ENCODE measurements around the gene NT5C2.
"Not testable (repeated sequence)": the region's sequence is repeated elsewhere in the genome, so short reads cannot be mapped to it uniquely, and the experiment has no call there.

The NT5C2 gene

GRCh38 chr10:103163766-103164403, 29.2 kb downstream of the NT5C2 start:
- H3K4me1 ChIP-seq (ENCODE audit: control insufficient read depth, insufficient read depth, low read length); H3K27ac ChIP-seq (ENCODE audit: low read length); H3K4me3 ChIP-seq (ENCODE audit: low read length in 2 of 2); H3K9me3 ChIP-seq (ENCODE audit: control insufficient read depth in 2 of 2, low read length in 2 of 2); H3K27me3 ChIP-seq (ENCODE audit: control insufficient read depth in 1 of 2, insufficient read depth in 2 of 2, low read length in 2 of 2); H3K9ac ChIP-seq (ENCODE audit: low read length in 2 of 2); H3K36me3 ChIP-seq (ENCODE audit: control insufficient read depth in 2 of 2, insufficient read depth in 2 of 2, low read length in 2 of 2): not testable (repeated sequence)

DNA sequence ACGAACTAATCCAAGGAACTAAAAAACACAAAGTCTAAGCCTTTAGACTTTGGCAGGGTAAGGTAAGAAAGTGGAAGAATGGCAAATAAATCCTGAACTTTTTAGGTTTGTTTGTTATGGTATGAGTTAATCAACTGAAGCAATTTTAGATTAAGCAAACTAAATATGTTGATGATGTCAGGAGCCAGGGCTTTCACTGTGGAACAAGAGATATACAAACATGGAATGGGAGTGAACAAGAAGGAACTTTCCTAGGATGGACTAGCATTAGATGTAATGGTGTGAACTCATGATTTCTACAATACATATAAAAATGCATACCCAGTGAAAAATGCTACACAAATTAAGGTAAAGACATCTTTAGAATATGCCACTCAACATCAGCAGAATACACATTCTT, 35.8 kb downstream of the NT5C2 start:
- Histone ChIP-seq H3K36me3 (ENCODE audit: control insufficient read depth in 2 of 2, insufficient read depth in 2 of 2, low read length in 2 of 2) (peaks cover 0 to 2% of the 10 kb centered on the region in 2 donors), H3K27me3 (ENCODE audit: control insufficient read depth in 1 of 2, insufficient read depth in 2 of 2, low read length in 2 of 2) (no peaks in the 10 kb centered on the region), H3K4me3 (ENCODE audit: low read length in 2 of 2) (no peak overlapping the region), H3K4me1 (ENCODE audit: control insufficient read depth, insufficient read depth, low read length) (peaks cover 4% of the 10 kb centered on the region), H3K27ac (ENCODE audit: low read length) (no peak overlapping the region), H3K9ac (ENCODE audit: low read length in 2 of 2) (no peak overlapping the region), H3K9me3 (ENCODE audit: control insufficient read depth in 2 of 2, low read length in 2 of 2) (no peaks in the 10 kb centered on the region)

DNA sequence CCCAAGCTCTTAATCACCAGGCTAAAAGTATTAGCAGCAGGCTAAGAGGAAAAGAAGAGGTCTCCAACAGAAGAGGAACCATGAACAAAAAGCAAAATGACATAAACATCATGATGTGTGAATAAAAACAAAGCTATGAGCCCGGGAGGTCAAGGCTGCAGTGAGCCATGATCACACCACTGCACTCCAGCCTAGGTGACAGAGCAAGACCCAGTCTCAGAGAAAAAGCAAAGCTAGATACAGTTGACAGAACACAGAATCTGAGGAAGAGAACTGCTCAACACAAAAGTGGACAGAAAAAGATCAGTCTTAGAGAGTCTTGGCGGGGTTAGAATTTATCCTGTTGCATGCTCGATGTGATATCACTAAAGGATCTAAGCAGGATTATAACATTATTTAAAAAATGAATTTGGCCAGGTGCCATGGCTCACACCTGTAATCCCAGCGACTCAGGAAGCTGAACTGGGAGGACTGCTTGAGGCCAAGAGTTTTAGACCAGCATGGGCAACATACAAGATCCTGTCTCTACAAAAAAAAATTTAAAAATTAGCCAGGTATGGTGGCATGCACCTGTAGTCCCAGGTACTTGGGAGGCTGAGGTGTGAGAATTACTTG, 37.5 kb downstream of the NT5C2 start:
- no peak overlapping the region for H3K27ac ChIP-seq (ENCODE audit: low read length)
- no peaks in the 10 kb centered on the region for H3K27me3 ChIP-seq (ENCODE audit: control insufficient read depth in 1 of 2, insufficient read depth in 2 of 2, low read length in 2 of 2)
- H3K4me1 ChIP-seq (ENCODE audit: control insufficient read depth, insufficient read depth, low read length) = peaks cover 4% of the 10 kb centered on the region
- no peak overlapping the region for H3K9ac ChIP-seq (ENCODE audit: low read length in 2 of 2)
- peaks cover 0 to 2% of the 10 kb centered on the region in 2 donors for H3K36me3 ChIP-seq (ENCODE audit: control insufficient read depth in 2 of 2, insufficient read depth in 2 of 2, low read length in 2 of 2)
- no peak overlapping the region for H3K4me3 ChIP-seq (ENCODE audit: low read length in 2 of 2)
- no peaks in the 10 kb centered on the region for H3K9me3 ChIP-seq (ENCODE audit: control insufficient read depth in 2 of 2, low read length in 2 of 2)

DNA sequence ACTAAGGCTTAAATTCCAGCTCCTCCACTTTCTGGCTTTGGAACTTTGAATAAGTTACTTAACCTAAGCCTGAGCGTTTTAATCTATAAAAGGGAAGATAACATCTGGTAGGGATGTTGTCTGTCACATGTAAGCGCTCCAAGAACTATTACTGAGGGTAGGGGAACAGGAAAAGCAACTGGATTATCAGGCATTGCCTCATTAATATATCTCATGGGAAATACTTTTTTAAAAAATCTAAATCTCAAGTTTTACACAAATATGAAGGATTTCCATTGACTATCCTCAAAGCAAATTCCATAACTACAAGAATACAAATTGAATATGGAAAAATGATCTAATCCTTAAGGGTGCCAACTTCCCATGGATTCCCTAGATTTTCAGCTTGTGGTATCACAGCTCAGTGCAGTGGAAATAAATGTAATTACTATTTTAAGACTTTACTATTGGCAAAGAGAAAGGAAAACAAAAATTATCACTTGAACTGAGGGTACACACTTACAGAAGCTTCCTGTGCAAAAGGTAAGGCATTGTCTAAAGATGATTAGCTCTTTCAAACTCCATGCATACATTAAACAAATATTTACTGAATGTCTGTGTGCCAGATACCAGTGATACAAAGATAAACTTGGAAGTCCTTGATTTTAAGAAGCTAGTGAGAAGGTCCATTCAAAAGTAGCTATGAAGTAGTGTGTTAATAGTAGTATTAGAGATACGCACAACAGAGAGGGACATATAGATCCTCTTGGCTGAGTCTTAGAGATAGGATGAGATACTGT, 38.4 kb downstream of the NT5C2 start:
- Histone ChIP-seq H3K9me3 (ENCODE audit: control insufficient read depth in 2 of 2, low read length in 2 of 2) (no peaks in the 10 kb centered on the region), H3K4me3 (ENCODE audit: low read length in 2 of 2) (peak overlapping the region in 1 of 2 donors; percentile 4), H3K27ac (ENCODE audit: low read length) (no peak overlapping the region), H3K4me1 (ENCODE audit: control insufficient read depth, insufficient read depth, low read length) (peaks cover 4% of the 10 kb centered on the region), H3K36me3 (ENCODE audit: control insufficient read depth in 2 of 2, insufficient read depth in 2 of 2, low read length in 2 of 2) (peaks cover 0 to 2% of the 10 kb centered on the region in 2 donors), H3K27me3 (ENCODE audit: control insufficient read depth in 1 of 2, insufficient read depth in 2 of 2, low read length in 2 of 2) (no peaks in the 10 kb centered on the region), H3K9ac (ENCODE audit: low read length in 2 of 2) (no peak overlapping the region)

DNA sequence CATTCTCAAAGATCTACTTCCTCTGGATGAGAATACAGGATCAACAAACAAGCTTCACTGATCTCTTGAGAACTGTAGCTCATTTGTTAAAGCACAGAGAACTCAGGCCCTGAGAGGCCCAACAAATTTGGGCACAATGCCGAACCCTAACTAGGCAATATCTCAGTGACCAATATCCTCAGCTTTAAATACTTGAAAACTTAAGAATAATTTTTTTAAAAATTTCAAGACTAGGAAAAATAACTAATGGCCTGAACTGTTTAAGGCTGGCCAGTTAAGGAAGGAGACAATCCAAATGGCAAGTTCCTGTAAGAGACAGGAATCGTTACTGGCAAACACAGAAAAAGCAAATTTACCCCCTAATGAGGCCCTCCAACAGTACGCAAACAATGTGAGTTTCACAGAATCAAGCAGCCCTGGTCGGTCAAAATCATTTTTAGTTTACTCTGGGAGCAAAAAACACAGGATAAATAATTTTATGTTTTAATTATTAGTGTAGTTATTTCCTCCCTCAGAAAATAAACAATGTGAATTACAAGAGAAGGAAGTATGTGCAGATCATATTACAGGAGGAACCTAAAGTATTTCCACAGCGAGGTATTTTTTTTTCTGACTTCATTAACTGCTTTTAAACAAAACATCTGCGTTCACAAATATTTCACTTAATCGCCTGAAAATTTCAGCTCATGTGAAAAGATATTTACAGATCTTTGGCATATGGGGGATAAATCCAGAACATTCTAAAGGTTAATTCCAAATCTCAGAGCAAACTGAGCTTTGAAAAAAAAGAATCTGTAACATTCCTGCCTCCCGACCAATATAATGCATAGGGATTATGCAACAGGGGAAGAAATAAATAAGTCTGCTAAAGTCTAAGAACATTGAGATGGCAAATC, 39.5 kb downstream of the NT5C2 start:
- H3K9ac ChIP-seq (ENCODE audit: low read length in 2 of 2) = peak overlapping the region; percentile 0 to 56
- no peaks in the 10 kb centered on the region for H3K27me3 ChIP-seq (ENCODE audit: control insufficient read depth in 1 of 2, insufficient read depth in 2 of 2, low read length in 2 of 2)
- peak overlapping the region in 1 of 2 donors; percentile 56 for H3K4me3 ChIP-seq (ENCODE audit: low read length in 2 of 2)

DNA sequence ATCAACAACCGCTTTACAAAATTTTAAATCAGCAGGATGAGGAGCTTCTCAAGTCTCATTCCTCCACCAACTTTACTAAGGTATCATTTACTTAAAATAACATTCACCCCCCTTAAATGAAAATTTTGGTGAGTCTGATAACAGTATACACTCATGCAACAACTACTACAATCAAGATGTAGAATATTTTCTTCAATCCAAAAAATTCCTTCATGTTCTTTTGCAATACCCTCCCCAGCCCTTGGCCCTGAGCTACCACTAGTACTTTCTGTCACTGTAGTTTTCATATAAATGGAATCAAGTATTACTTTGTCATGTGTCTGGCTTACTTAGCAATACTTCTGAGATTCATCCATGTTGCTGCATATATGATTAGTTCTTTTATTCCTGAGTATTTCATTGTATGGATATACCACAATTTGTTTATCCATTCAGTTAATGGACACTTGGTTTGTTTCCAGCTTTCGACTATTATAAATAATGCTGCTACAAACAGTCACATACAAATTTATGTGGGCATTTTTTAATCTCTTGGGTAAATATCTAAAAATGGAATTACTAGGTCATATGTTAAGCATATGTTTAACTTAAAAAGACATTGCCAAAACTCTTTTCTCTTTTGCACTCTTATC, 43.0 kb downstream of the NT5C2 start:
- H3K27ac ChIP-seq (ENCODE audit: low read length) = no peak overlapping the region

More for the DNA sequence above, 39.5 kb downstream of the NT5C2 start:
- Histone ChIP-seq H3K27ac (ENCODE audit: low read length) (no peak overlapping the region), H3K9me3 (ENCODE audit: control insufficient read depth in 2 of 2, low read length in 2 of 2) (no peaks in the 10 kb centered on the region), H3K36me3 (ENCODE audit: control insufficient read depth in 2 of 2, insufficient read depth in 2 of 2, low read length in 2 of 2) (peaks cover 0 to 2% of the 10 kb centered on the region in 2 donors), H3K4me1 (ENCODE audit: control insufficient read depth, insufficient read depth, low read length) (peaks cover 4% of the 10 kb centered on the region)

GRCh38 chr10:103147645-103148044, 45.4 kb downstream of the NT5C2 start:
- Histone ChIP-seq H3K27me3 (ENCODE audit: control insufficient read depth in 1 of 2, insufficient read depth in 2 of 2, low read length in 2 of 2) (no peaks in the 10 kb centered on the region), H3K4me3 (ENCODE audit: low read length in 2 of 2) (no peak overlapping the region), H3K9me3 (ENCODE audit: control insufficient read depth in 2 of 2, low read length in 2 of 2) (no peaks in the 10 kb centered on the region), H3K4me1 (ENCODE audit: control insufficient read depth, insufficient read depth, low read length) (peaks cover 7% of the 10 kb centered on the region), H3K36me3 (ENCODE audit: control insufficient read depth in 2 of 2, insufficient read depth in 2 of 2, low read length in 2 of 2) (no peaks in the 10 kb centered on the region), H3K9ac (ENCODE audit: low read length in 2 of 2) (no peak overlapping the region), H3K27ac (ENCODE audit: low read length) (no peak overlapping the region)

More for the DNA sequence above, 43.0 kb downstream of the NT5C2 start:
- Histone ChIP-seq H3K4me1 (ENCODE audit: control insufficient read depth, insufficient read depth, low read length) (peaks cover 11% of the 10 kb centered on the region), H3K9me3 (ENCODE audit: control insufficient read depth in 2 of 2, low read length in 2 of 2) (no peaks in the 10 kb centered on the region), H3K27me3 (ENCODE audit: control insufficient read depth in 1 of 2, insufficient read depth in 2 of 2, low read length in 2 of 2) (no peaks in the 10 kb centered on the region), H3K9ac (ENCODE audit: low read length in 2 of 2) (no peak overlapping the region), H3K36me3 (ENCODE audit: control insufficient read depth in 2 of 2, insufficient read depth in 2 of 2, low read length in 2 of 2) (no peaks in the 10 kb centered on the region), H3K4me3 (ENCODE audit: low read length in 2 of 2) (no peak overlapping the region)

DNA sequence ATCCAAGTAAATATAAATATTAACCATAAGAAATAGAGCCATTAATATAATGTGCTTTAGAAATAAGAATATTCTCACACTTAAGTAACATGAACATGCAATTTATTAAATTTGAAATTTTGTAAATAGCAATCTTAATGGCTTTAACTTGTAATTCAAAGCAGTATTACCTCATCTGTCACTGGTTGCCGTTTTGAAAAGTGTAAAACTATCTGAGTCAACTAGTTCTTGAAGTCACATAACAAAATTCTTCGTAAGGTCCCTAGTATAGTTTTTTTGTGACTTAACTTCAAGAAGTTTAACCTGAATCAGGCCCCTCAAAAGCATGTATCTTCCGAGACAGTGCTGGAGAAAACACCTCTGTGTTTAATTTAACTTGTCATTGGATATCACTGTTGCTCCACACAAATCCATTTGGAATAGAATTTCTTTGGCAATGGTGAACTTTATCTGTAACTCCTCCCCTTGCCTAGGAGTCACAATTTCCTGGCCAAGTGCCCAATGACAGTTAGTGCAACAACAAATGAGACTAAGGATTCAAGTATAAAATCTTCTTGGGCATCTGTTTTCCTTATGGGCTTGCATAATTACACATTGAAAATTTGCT, 47.1 kb downstream of the NT5C2 start:
- Histone ChIP-seq H3K36me3 (ENCODE audit: control insufficient read depth in 2 of 2, insufficient read depth in 2 of 2, low read length in 2 of 2) (no peaks in the 10 kb centered on the region), H3K27ac (ENCODE audit: low read length) (peak overlapping the region; percentile 0), H3K27me3 (ENCODE audit: control insufficient read depth in 1 of 2, insufficient read depth in 2 of 2, low read length in 2 of 2) (no peaks in the 10 kb centered on the region), H3K4me1 (ENCODE audit: control insufficient read depth, insufficient read depth, low read length) (peaks cover 7% of the 10 kb centered on the region), H3K9me3 (ENCODE audit: control insufficient read depth in 2 of 2, low read length in 2 of 2) (no peaks in the 10 kb centered on the region), H3K4me3 (ENCODE audit: low read length in 2 of 2) (peak overlapping the region in 1 of 2 donors; percentile 14), H3K9ac (ENCODE audit: low read length in 2 of 2) (peak overlapping the region in 1 of 2 donors; percentile 36)

- peak overlapping the region; percentile 29 to 47 for H3K4me3 ChIP-seq (ENCODE audit: low read length in 2 of 2)
- no peaks in the 10 kb centered on the region for H3K36me3 ChIP-seq (ENCODE audit: control insufficient read depth in 2 of 2, insufficient read depth in 2 of 2, low read length in 2 of 2)
- peak overlapping the region in 1 of 2 donors; percentile 36 for H3K9ac ChIP-seq (ENCODE audit: low read length in 2 of 2)
- peaks cover 7% of the 10 kb centered on the region for H3K4me1 ChIP-seq (ENCODE audit: control insufficient read depth, insufficient read depth, low read length)
- no peaks in the 10 kb centered on the region for H3K9me3 ChIP-seq (ENCODE audit: control insufficient read depth in 2 of 2, low read length in 2 of 2)
- H3K27ac ChIP-seq (ENCODE audit: low read length) = no peak overlapping the region
- H3K27me3 ChIP-seq (ENCODE audit: control insufficient read depth in 1 of 2, insufficient read depth in 2 of 2, low read length in 2 of 2) = no peaks in the 10 kb centered on the region
Measured at GRCh38 chr10:103145046-103145445, 48.0 kb downstream of the NT5C2 start.

Data from stomach smooth muscle (tissue), 2 donors.